ENCODE measurements around the gene UPF2.
A peak's percentile ranks its signal among the peaks of the same experiment; 100 is the strongest.
"Not testable (repeated sequence)": the region's sequence is repeated elsewhere in the genome, so short reads cannot be mapped to it uniquely, and the experiment has no call there.

UPF2 gene

GRCh38 chr10:12077580-12078180 is 35.1 kb upstream of the UPF2 start:
- POLR2A ChIA-PET: no interaction called here
- TF ChIP-seq, protein P1, sequence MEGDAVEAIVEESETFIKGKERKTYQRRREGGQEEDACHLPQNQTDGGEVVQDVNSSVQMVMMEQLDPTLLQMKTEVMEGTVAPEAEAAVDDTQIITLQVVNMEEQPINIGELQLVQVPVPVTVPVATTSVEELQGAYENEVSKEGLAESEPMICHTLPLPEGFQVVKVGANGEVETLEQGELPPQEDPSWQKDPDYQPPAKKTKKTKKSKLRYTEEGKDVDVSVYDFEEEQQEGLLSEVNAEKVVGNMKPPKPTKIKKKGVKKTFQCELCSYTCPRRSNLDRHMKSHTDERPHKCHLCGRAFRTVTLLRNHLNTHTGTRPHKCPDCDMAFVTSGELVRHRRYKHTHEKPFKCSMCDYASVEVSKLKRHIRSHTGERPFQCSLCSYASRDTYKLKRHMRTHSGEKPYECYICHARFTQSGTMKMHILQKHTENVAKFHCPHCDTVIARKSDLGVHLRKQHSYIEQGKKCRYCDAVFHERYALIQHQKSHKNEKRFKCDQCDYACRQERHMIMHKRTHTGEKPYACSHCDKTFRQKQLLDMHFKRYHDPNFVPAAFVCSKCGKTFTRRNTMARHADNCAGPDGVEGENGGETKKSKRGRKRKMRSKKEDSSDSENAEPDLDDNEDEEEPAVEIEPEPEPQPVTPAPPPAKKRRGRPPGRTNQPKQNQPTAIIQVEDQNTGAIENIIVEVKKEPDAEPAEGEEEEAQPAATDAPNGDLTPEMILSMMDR (IDR thresholded peaks at IDR 0.05; ENCODE audit: insufficient read depth, low read length, missing control alignments): no peak
- CTCF ChIA-PET: no interaction called here
- no peak for DNase-seq (ENCODE audit: low read depth, low spot score)
- H3K4me3 ChIP-seq (ENCODE audit: low read depth, low read length): no peak overlapping the region

- CTCF ChIA-PET: no interaction called here
- TF ChIP-seq, protein P1 (IDR thresholded peaks at IDR 0.05; ENCODE audit: insufficient read depth, low read length, missing control alignments): no peak
- H3K4me3 ChIP-seq (ENCODE audit: low read depth, low read length): no peak overlapping the region
- POLR2A ChIA-PET: no interaction called here
- no peak for DNase-seq (ENCODE audit: low read depth, low spot score)
Measured at GRCh38 chr10:12073526-12073925, 30.9 kb upstream of the UPF2 start.

DNA sequence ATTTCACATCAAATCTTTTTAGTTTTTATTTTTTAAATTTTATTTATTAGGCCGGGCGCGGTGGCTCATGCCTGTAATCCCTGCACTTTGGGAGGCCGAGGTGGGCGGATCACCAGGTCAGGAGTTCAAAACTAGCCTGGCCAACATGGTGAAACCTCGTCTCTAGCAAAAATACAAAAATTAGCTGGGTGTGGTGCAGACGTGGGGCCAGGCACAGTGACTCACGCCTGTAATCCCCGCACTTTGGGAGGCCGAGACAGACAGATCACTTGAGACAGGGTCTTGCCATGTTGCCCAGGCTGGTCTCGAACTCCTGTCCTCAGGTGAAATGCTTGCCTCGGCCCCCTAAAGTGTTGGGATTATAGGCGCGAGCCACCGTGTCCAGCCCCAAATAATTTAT is 28.8 kb upstream of the UPF2 start:
- CTCF ChIA-PET: interaction anchor here (1.7 kb wide), 1 partner anchor 10 kb away, joined by 5 read pairs; no protein-coding TSS in a partner anchor
- POLR2A ChIA-PET; DNase-seq (ENCODE audit: low read depth, low spot score); H3K4me3 ChIP-seq (ENCODE audit: low read depth, low read length): not testable (repeated sequence)

DNA sequence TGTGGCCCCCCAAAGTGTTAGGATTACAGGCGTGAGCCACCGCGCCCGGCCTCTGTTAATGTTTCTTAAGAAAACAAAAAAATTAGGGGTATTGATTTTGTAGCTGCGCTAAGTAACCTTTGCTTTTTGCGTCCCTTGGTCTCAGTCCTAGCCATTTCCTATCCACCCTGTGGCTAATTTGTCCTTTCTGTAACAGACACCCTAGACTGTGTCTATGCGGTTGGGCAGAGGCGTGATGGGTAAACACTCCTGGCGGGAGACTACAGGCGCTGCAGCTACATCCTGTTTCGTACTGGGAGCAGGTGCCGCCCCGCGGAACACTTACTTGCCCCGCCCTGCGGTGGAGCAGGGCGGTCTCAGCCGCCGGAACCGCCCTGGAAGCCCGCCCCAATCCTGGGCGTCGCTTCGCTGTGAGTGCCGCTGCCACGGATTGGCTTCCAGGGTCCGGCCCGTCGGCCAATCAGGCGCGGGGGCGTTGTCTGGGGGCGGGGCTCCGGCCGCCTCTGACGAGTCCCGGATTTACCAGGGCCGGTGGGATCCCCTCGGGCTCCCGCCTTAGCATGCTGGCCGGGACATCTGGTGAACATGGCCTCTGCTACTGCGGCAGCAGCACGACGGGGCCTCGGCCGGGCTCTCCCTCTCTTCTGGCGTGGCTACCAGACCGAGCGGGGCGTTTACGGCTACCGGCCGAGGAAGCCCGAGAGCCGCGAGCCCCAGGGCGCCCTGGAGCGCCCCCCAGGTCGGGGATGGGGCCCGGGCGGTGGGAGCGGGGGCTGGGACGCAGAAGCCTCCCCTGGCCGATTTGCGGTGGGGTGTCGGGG is 26.1 kb upstream of the UPF2 start, which contains the start of gene DHTKD1:
DHTKD1 (plus strand) TSS at position 506 of the 821 bp plus-strand sequence; CDS start at position 586, 80 bp downstream.
- ChIA-PET POLR2A (interaction anchor here (0.6 kb wide), 3 partner anchors 14 to 1460 kb away, joined by 3 to 4 read pairs (median 4); no protein-coding TSS in a partner anchor), CTCF (interaction anchor here (0.8 kb wide), 1 partner anchor 11 kb away, joined by 3 read pairs; no protein-coding TSS in a partner anchor)
- DNase-seq (ENCODE audit: low read depth, low spot score): peak; percentile 73
- H3K4me3 ChIP-seq (ENCODE audit: low read depth, low read length): peak within 1 kb of the TSS; percentile 89
- TF ChIP-seq, protein P1 (IDR thresholded peaks at IDR 0.05; ENCODE audit: insufficient read depth, low read length, missing control alignments): peak; percentile 36

DNA sequence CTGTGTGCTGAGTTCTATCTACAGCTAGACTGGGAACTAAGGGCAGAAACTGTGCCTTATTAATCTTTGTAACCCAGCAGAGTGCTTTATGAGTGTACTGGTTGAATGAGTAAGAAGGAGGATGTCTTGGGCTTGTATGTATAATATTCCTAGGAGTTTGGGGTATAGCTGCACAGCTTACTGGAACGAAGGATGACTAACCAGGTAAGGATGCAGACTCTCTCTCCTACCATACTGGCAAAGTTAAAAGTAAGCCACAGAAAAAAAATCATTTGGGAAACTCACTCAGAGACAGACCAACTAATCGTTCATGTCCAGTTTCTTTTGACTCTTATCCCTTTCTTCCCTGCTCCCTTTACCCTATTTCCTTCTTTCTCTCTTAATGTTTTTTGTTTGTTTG is 24.7 kb upstream of the UPF2 start:
- peak; percentile 54 for DNase-seq (ENCODE audit: low read depth, low spot score)
- ChIA-PET CTCF (interaction anchor here (1.4 kb wide), 1 partner anchor 17 kb away, joined by 3 read pairs; no protein-coding TSS in a partner anchor), POLR2A (interaction anchor here (1.3 kb wide), 1 partner anchor 63 kb away, joined by 3 read pairs; no protein-coding TSS in a partner anchor)
- TF ChIP-seq, protein P1 (IDR thresholded peaks at IDR 0.05; ENCODE audit: insufficient read depth, low read length, missing control alignments): no peak
- no peak overlapping the region for H3K4me3 ChIP-seq (ENCODE audit: low read depth, low read length)

DNA sequence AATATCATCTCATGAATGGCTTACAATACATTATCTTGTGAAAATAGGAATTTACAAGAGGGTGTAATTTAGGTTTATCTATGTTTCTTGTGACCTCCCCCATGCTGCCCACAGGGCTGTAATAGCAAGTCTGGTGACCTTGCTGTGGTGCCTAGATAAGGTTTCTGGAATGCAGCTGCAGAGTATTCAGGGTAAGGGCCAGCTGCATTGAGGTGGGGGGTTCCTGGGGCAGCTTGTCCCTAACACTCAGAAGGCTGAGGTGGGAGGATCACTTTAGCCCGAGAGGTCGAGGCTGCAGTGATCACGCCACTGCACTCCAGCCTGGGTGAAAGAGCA is 20.8 kb upstream of the UPF2 start:
- no peak for DNase-seq (ENCODE audit: low read depth, low spot score)
- CTCF ChIA-PET: no interaction called here
- POLR2A ChIA-PET: no interaction called here
- TF ChIP-seq, protein P1 (IDR thresholded peaks at IDR 0.05; ENCODE audit: insufficient read depth, low read length, missing control alignments): no peak
- no peak overlapping the region for H3K4me3 ChIP-seq (ENCODE audit: low read depth, low read length)
